Astrocyte (in vitro differentiated cells and primary cell): Measurements from ENCODE around the gene PRADC1. TPM values are rescaled to one million over a fixed set of nuclear protein-coding genes. Genes with fewer than 3 reads are reported as not detected.

ENCODE experiments used
- DNase-seq: peaks from one replicate; pipeline ENCODE4 v3.0.0-alpha.2; 2010; ENCODE audit warnings: low read depth
- FAIRE-seq: peaks from 2 replicates; lab custom pipeline; 2011; peaks lifted over from hg19 to GRCh38; lab: Jason Lieb, UNC
- H2AFZ ChIP-seq: 2 replicates; pipeline ENCODE4 v1.6.0; 2012; ENCODE audit warnings: low read depth, low read length, inconsistent platforms
- H3K27ac ChIP-seq: 2 replicates; pipeline ENCODE4 v1.5.1; 2011; ENCODE audit warnings: low read depth, low read length, inconsistent platforms
- H3K27me3 ChIP-seq: 2 replicates; pipeline ENCODE4 v1.6.0; 2011; ENCODE audit warnings: low read length, inconsistent platforms; ENCODE audit not compliant: insufficient read depth
- H3K36me3 ChIP-seq: 2 replicates; pipeline ENCODE4 v1.5.1; 2011; ENCODE audit warnings: low read length, inconsistent platforms; ENCODE audit not compliant: insufficient read depth
- H3K4me1 ChIP-seq: 2 replicates; pipeline ENCODE4 v1.5.1; 2011; ENCODE audit warnings: low read length, inconsistent platforms; ENCODE audit not compliant: insufficient read depth
- H3K4me2 ChIP-seq: 2 replicates; pipeline ENCODE4 v1.6.0; 2012; ENCODE audit warnings: low read length, inconsistent platforms
- H3K4me3 ChIP-seq: 2 replicates; pipeline ENCODE4 v1.5.1; 2011; ENCODE audit warnings: low read depth, mild to moderate bottlenecking, low read length, inconsistent platforms; ENCODE audit not compliant: insufficient read depth
- H3K79me2 ChIP-seq: 2 replicates; pipeline ENCODE4 v1.6.0; 2012; ENCODE audit warnings: mild to moderate bottlenecking, low read length, inconsistent platforms; ENCODE audit not compliant: insufficient read depth
- H3K9ac ChIP-seq: 2 replicates; pipeline ENCODE4 v1.6.0; 2012; ENCODE audit warnings: mild to moderate bottlenecking, low read length, inconsistent platforms
- H3K9me3 ChIP-seq: 2 replicates; pipeline ENCODE4 v1.5.1; 2012; ENCODE audit warnings: low read depth, mild to moderate bottlenecking, low read length, inconsistent platforms; ENCODE audit not compliant: insufficient read depth
- H4K20me1 ChIP-seq: 2 replicates; pipeline ENCODE4 v1.6.0; 2012; ENCODE audit warnings: low read length, inconsistent platforms; ENCODE audit not compliant: insufficient read depth
- H3K27ac Mint-ChIP-seq: one replicate; pipeline ENCODE4 v1.8.0; 2021; ENCODE audit warnings: mild to moderate bottlenecking, mixed read lengths; ENCODE audit not compliant: unreplicated experiment
- H3K27me3 Mint-ChIP-seq: one replicate; pipeline ENCODE4 v1.8.0; 2021; ENCODE audit warnings: low read depth, mixed read lengths; ENCODE audit not compliant: unreplicated experiment
- H3K36me3 Mint-ChIP-seq: one replicate; pipeline ENCODE4 v1.8.0; 2021; ENCODE audit warnings: low read depth, mixed read lengths; ENCODE audit not compliant: unreplicated experiment
- H3K4me1 Mint-ChIP-seq: one replicate; pipeline ENCODE4 v1.8.0; 2021; ENCODE audit warnings: low read depth, mixed read lengths; ENCODE audit not compliant: unreplicated experiment
- H3K4me3 Mint-ChIP-seq: one replicate; pipeline ENCODE4 v1.8.0; 2021; ENCODE audit warnings: mild to moderate bottlenecking, moderate library complexity, mixed read lengths; ENCODE audit not compliant: unreplicated experiment
- H3K9me3 Mint-ChIP-seq: one replicate; pipeline ENCODE4 v1.8.0; 2021; ENCODE audit warnings: mild to moderate bottlenecking, mixed read lengths; ENCODE audit not compliant: unreplicated experiment
- EZH2 ChIP-seq: IDR thresholded peaks from 2 replicates; pipeline ENCODE4 v1.6.1; 2012; ENCODE audit warnings: mild to moderate bottlenecking, low read length, inconsistent platforms; ENCODE audit not compliant: insufficient read depth
- total RNA-seq: library from RNA; stranded (reverse); gene quantifications from 2 replicates; pipeline ENCODE4 v1.2.1, GENCODE V29; 2021
- TF ChIP-seq, protein P1 (sequence below): IDR thresholded peaks from 2 replicates; pipeline ENCODE4 v1.5.1; 2011; ENCODE audit warnings: low read depth, mild to moderate bottlenecking, inconsistent platforms, low read length, moderate library complexity; ENCODE audit not compliant: insufficient read depth

Gene PRADC1
- total RNA-seq, 1 donor from 2014 or later, result 13.1 TPM

DNA sequence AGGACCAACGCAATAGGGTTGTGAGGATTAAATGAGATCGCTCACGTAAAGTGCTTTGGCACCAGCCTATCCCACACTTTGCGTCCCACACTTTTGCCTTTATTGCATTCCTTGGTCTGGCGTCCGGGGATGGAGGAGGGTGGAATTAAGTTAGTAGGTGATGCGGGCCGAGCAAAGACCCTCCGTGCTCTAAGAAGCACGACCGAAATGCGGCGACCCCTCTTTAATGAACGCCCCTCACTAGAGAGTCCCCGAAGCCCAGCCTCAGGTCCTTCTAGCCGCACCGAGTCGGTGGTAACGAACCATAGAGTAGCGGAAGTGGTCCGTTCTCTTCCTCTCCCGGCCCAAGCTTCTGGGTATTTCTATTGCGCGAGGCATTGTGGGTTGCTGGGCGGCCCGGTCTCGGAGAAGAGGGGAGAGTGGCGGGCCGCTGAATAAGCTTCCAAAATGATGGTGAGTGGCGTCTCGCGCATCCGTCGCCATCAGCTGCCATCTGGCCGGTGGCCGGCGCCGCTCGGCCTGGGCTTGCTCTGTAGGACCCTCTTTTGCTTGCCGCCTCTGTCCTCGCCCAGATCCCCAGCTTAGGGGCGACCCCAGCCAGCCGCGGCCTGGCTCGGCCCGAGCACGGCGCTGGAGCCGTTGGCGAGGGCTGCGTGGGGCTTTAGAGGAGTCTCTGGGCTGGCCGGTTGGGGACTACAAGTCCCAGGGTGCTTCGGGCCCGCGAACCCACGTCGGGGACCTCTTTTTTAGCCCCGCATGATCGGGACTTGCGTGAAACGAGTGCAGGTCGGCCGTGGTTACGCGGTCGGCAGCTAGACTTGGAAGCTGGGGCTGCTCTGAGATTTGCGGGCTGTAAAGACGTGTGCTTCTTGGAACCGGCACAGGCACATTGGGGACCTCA, 1.1 kb upstream of the PRADC1 start, which contains the start of gene CCT7:
CCT7 (plus strand) TSS at position 377 of the 901 bp plus-strand sequence; CDS start at position 448, 71 bp downstream.
- Histone ChIP-seq H3K4me1 (peaks cover 26% of the 10 kb centered on the region), H4K20me1 (peaks cover 47% of the 10 kb centered on the region), H3K36me3 (peaks cover 13% of the 10 kb centered on the region), H2AFZ (peak within 1 kb of the TSS; percentile 97), H3K27ac (peak within 1 kb of the TSS; percentile 92), H3K9ac (peak within 1 kb of the TSS; percentile 95), H3K4me2 (peak within 1 kb of the TSS; percentile 100), H3K4me3 (peak within 1 kb of the TSS; percentile 96), H3K9me3 (no peaks in the 10 kb centered on the region), H3K79me2 (peaks cover 58% of the 10 kb centered on the region), H3K27me3 (no peaks in the 10 kb centered on the region)
- H3K9me3 Mint-ChIP-seq, result no peaks in the 10 kb centered on the region
- TF ChIP-seq, protein P1, sequence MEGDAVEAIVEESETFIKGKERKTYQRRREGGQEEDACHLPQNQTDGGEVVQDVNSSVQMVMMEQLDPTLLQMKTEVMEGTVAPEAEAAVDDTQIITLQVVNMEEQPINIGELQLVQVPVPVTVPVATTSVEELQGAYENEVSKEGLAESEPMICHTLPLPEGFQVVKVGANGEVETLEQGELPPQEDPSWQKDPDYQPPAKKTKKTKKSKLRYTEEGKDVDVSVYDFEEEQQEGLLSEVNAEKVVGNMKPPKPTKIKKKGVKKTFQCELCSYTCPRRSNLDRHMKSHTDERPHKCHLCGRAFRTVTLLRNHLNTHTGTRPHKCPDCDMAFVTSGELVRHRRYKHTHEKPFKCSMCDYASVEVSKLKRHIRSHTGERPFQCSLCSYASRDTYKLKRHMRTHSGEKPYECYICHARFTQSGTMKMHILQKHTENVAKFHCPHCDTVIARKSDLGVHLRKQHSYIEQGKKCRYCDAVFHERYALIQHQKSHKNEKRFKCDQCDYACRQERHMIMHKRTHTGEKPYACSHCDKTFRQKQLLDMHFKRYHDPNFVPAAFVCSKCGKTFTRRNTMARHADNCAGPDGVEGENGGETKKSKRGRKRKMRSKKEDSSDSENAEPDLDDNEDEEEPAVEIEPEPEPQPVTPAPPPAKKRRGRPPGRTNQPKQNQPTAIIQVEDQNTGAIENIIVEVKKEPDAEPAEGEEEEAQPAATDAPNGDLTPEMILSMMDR, result no peak
- TF ChIP-seq EZH2, result no peak
- H3K27me3 Mint-ChIP-seq, result no peaks in the 10 kb centered on the region
- DNase-seq (peak; percentile 84), FAIRE-seq (no peak)
- peaks cover 2% of the 10 kb centered on the region for H3K36me3 Mint-ChIP-seq
- H3K4me3 Mint-ChIP-seq, result peak within 1 kb of the TSS; percentile 98
- H3K4me1 Mint-ChIP-seq, result peaks cover 26% of the 10 kb centered on the region
- peak within 1 kb of the TSS; percentile 96 for H3K27ac Mint-ChIP-seq

DNA sequence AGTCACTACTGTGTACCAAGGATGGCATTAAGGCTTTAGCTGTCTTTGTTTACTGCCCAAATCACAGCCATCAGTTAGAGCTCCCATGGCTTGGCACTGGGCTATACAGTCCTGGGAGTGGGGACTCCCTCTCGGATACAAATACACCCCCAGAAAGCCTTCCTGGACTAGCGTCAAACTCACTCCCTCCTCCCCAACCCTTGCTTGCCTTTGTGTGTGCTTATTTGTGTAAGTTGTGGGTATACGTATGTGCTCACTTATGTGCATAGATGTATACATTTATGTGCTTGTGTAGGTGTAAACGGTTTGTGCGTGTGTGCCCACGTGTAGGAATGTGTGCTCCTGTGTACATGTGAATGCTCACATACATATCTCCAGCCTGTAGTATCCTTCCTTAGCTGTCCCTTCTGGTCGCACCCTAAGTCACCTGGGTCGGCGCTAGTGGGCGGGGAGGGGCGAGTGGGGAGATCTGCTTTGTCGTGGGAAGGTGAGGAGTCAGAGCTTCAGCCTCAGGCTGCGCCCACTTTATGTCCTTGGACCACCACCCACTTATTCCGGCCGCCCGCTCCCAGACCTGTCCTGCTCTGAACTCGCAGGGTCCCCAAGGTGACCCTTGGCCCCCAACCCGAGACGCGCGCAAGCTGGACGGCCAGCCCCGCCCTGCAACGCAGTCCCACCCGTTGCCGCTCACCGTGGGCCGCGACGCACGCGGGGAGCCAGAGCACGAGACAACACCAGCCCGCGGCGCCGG, 461 bp downstream of the PRADC1 start:
- Histone ChIP-seq H4K20me1 (peaks cover 31% of the 10 kb centered on the region), H3K36me3 (peaks cover 7% of the 10 kb centered on the region), H3K9ac (peak overlapping the region; percentile 88), H3K9me3 (no peaks in the 10 kb centered on the region), H3K4me1 (peaks cover 19% of the 10 kb centered on the region), H2AFZ (peak overlapping the region; percentile 83), H3K27ac (peak overlapping the region; percentile 52), H3K4me3 (peak overlapping the region; percentile 96), H3K4me2 (peak overlapping the region; percentile 100), H3K79me2 (peaks cover 41% of the 10 kb centered on the region), H3K27me3 (no peaks in the 10 kb centered on the region)
- H3K9me3 Mint-ChIP-seq, result no peaks in the 10 kb centered on the region
- H3K27ac Mint-ChIP-seq, result no peak overlapping the region
- FAIRE-seq, result no peak
- TF ChIP-seq, protein P1, result no peak
- TF ChIP-seq EZH2, result no peak
- DNase-seq, result no peak
- H3K27me3 Mint-ChIP-seq, result no peaks in the 10 kb centered on the region
- peak overlapping the region; percentile 98 for H3K4me3 Mint-ChIP-seq
- H3K36me3 Mint-ChIP-seq, result peaks cover 10% of the 10 kb centered on the region
- peaks cover 15% of the 10 kb centered on the region for H3K4me1 Mint-ChIP-seq
